Activated CD8-positive, alpha-beta memory T cell treated with anti-CD3 and anti-CD28 coated beads for 1 hour (primary cell): Measurements from ENCODE around the gene STK4.

ENCODE experiments used
- DNase-seq, 2 donors: peaks; one replicate each; pipeline ENCODE4 v3.0.0-alpha.2; 2020; ENCODE audit warnings: low read depth in 1 of 2; ENCODE audit errors: extremely low read depth in 1 of 2

STK4 gene

GRCh38 chr20:45082468-45082867 is 116.2 kb downstream of the STK4 start:
- DNase-seq, result no peak

DNA sequence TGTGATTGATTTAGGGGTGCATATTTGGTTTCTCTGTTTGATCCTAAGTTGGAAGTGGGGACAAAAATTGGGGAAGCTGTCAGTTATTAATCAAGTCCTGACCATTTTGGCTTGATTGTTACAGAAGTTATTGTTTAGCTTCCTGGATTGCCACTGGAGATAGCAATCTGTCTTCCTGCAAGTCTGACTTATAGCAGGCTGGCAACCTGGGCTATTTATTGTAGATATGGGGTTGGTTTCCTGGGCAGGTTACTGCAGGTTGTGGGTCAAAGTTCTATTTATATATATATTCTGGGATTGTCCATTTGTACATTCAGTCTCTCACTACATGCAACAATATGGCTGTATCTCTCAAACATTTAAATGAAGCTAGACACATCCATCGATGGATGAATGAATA is 116.8 kb downstream of the STK4 start:
- DNase-seq, result no peak

- no peak for DNase-seq
These were observed 119.0 kb downstream of the STK4 start for GRCh38 chr20:45085289-45085688.

DNA sequence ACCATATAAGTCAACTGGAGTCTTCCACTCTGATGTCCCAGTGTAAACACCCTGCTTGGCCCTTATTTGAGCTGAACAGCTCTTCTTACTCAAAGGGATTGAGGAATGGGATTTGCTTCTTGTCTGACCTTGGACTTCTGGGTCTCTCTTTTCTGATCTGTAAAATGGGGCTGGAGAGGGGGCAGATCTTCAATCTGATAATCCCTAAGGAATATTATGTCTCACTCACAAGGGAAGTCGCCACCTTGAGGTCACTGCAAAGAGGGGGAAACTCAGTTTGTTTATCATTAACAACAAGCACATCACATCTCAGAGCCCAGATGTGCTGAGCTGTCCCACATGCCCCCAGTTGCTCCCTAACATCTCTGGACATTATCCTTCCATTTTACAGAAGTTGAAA is 119.6 kb downstream of the STK4 start:
- DNase-seq, result no peak

GRCh38 chr20:45087097-45087790 is 120.9 kb downstream of the STK4 start:
- no peak for DNase-seq

DNA sequence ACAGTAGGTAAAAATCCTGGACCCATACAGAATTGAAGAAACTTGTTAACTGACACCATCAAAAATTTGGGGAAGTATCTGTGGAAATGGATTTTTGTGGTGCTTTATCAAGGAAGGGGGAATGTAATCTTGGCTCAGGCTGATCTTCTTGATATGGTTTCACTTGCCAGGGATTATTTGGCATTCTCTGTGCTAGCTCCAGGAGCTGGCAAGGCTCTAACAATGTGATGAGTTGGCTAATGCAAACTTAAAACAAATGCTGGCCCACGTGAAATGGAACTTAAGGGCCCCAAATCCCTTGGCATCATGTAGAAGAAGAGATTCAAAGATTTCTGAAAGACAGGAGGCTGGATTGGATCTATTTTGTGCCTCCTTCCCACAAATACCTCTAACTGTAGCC is 121.5 kb downstream of the STK4 start:
- DNase-seq, result no peak

GRCh38 chr20:45088247-45088646 is 121.9 kb downstream of the STK4 start:
- DNase-seq, result no peak

GRCh38 chr20:45090481-45090880 is 124.2 kb downstream of the STK4 start:
- no peak for DNase-seq

DNA sequence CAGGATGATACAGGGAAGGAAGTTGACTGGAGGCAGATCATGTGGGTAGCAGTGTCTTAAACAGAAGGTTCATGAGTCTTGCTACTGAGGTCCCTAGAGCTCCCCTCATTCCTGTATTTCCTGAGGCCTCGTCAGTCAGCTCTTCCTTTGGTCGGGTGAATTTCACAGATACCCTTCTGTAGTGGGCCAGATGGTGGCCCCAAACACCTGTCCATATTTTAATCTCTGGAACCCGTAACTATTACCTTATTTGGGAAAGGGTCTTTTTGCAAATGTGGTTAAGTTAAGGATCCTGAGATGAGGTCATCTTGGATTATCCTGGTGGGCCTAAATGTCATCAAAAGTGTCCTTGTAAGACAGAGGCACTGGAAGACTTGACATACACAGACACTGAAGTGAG is 125.1 kb downstream of the STK4 start:
- no peak for DNase-seq

GRCh38 chr20:45092898-45093297 is 126.6 kb downstream of the STK4 start:
- DNase-seq, result no peak

GRCh38 chr20:45094201-45094600 is 127.9 kb downstream of the STK4 start:
- DNase-seq, result no peak

GRCh38 chr20:45094864-45095574 is 128.7 kb downstream of the STK4 start:
- DNase-seq, result no peak

- peak in 1 of 2 donors; percentile 19 for DNase-seq
These were observed 129.5 kb downstream of the STK4 start for GRCh38 chr20:45095805-45096238.

- no peak for DNase-seq
These were observed 130.5 kb downstream of the STK4 start for GRCh38 chr20:45096781-45097180.

- DNase-seq, result no peak
These were observed 131.3 kb downstream of the STK4 start for GRCh38 chr20:45097485-45098102.

- DNase-seq, result no peak
These were observed 131.9 kb downstream of the STK4 start for GRCh38 chr20:45098103-45098773.

- no peak for DNase-seq
These were observed 134.4 kb downstream of the STK4 start, which contains the start of gene KCNS1 for GRCh38 chr20:45100563-45101245. Gene KCNS1, minus strand, starts transcription at chr20:45101127. Its CDS starts 1,891 bp downstream, at chr20:45099236.

- DNase-seq, result no peak
These were observed 135.1 kb downstream of the STK4 start for GRCh38 chr20:45101333-45101850.

DNA sequence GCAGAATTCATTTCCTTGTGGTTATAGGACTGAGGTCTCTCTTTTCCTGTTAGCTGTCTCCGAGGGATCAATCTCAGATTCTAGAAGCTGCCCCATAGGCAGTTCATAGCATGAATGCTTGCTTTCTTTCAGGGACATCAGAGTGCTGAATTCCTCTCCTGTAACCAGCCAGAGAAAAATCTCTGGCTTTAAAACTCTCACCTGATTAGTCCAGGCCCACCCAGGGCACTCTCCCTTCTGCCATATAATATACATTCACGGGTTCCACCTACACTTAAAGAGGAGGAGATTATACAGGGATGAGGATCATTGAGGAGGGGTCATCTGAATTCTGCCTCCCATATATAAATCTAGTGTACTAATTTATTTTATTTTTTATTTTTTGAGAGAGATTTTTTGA is 136.8 kb downstream of the STK4 start:
- no peak for DNase-seq

GRCh38 chr20:45104786-45105185 is 138.5 kb downstream of the STK4 start:
- DNase-seq, result no peak

- no peak for DNase-seq
These were observed 139.0 kb downstream of the STK4 start for GRCh38 chr20:45105317-45105716.
